ENCODE results near the gene WEE2.

- TF ChIP-seq, protein P1, sequence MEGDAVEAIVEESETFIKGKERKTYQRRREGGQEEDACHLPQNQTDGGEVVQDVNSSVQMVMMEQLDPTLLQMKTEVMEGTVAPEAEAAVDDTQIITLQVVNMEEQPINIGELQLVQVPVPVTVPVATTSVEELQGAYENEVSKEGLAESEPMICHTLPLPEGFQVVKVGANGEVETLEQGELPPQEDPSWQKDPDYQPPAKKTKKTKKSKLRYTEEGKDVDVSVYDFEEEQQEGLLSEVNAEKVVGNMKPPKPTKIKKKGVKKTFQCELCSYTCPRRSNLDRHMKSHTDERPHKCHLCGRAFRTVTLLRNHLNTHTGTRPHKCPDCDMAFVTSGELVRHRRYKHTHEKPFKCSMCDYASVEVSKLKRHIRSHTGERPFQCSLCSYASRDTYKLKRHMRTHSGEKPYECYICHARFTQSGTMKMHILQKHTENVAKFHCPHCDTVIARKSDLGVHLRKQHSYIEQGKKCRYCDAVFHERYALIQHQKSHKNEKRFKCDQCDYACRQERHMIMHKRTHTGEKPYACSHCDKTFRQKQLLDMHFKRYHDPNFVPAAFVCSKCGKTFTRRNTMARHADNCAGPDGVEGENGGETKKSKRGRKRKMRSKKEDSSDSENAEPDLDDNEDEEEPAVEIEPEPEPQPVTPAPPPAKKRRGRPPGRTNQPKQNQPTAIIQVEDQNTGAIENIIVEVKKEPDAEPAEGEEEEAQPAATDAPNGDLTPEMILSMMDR (IDR thresholded peaks at IDR 0.05): no peak
- no peak for TF ChIP-seq POLR2AphosphoS5 (IDR thresholded peaks at IDR 0.05)
These were observed 40.2 kb downstream of the WEE2 start for GRCh38 chr7:141748396-141748795.

Data from breast epithelium (tissue), 3 donors.